ENCODE results near the gene NFS1. TPM values are rescaled to one million over a fixed set of nuclear protein-coding genes. Genes with fewer than 3 reads are reported as not detected.
"Not testable (repeated sequence)": the region's sequence is repeated elsewhere in the genome, so short reads cannot be mapped to it uniquely, and the experiment has no call there.

NFS1 gene
- total RNA-seq, 4 donors from 2014 or later: 39.6 to 48.4 (median 44.0) TPM

DNA sequence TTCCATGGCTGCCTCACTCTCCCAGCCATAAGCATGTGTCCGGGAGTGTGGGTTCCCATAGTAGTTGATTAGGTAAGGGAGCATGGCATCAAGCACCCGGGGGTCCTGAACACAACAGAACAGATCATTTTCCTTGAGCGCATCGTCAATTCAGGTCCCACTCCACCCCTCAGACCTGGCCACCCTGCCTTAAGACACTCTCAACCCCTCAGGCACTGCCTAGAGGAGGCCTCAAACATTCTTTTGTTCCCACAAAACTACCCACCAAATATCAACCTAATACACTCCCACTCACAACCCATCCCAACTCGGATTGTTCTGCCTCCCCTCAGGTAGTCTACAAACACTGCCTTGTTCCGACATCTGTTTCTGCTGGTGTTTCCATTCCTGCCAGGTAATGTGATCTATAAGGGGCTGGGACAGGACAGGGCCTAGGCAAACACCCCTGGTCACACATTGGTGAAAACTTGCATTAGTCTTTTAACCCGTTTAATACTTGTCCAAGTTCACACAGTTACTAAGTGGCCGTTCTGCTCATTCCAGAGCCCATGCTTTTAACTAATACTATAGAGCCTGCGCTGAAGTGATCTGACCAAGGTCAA lies 1.4 kb downstream of the NFS1 start:
- peak; percentile 7 to 54 for DNase-seq (ENCODE audit: low spot score in 2 of 2)
- intact Hi-C loops (cut with DNase I; ENCODE audit: low total_unique reads): no loop called here
- no peak for TF ChIP-seq CTCF (IDR thresholded peaks at IDR 0.05)
- no peak for TF ChIP-seq POLR2A (IDR thresholded peaks at IDR 0.05)
- 70 to 76% methylated on average over 9 of the region's 9 CpGs for WGBS, 2 donors
- no peak overlapping the region for H3K4me3 ChIP-seq (ENCODE audit: low read depth, poor library complexity, severe bottlenecking)

DNA sequence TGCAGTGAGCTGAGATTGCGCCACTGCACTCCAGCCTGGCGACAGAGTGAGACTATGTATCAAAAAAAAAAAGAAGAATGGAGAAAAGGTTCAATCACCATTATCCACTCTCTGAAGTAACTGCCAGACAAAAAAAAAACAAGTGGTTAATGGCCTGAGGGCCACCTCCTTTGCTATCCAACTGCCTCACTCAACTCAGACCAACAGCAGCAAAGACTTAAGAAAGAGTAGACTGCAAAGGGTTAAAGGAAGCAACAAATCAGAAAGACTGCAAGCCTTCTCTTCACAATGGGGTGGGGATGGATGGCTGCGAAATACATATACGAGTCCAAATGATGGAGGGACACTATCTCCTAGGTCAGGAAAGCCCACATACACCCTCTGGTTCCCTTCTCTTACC lies 3.2 kb downstream of the NFS1 start:
- TF ChIP-seq POLR2A (IDR thresholded peaks at IDR 0.05): no peak
- TF ChIP-seq CTCF (IDR thresholded peaks at IDR 0.05): no peak
- intact Hi-C loops (cut with DNase I; ENCODE audit: low total_unique reads): no loop called here
- no peak overlapping the region for H3K4me3 ChIP-seq (ENCODE audit: low read depth, poor library complexity, severe bottlenecking)
- no peak for DNase-seq (ENCODE audit: low spot score in 2 of 2)
- 83 to 86% methylated on average over 4 of the region's 4 CpGs for WGBS, 2 donors

DNA sequence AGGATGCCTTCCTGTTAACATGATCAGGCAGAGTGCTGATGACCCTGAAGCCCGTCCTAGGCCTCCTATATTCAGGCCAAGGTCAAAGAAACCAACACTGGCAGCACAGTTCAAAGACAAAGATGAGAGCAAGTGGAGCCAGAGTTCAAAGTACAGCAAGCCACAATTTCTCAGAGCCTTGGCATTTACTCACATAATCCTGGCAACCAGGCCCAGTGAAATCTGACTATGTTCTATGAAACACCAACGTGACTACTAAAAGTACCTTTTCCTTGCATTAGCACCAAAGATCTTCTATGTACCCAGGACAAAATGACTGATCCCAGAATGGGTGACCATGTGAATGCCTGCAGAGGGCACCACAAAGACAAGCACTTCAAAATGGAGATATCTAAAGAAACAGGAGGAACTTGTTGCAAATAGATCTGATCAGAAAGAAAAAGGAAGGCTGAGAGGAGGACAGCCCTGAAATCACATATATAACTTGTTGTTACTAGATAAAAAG lies 3.9 kb downstream of the NFS1 start:
- WGBS, 2 donors: 80 to 89% methylated on average over 2 of the region's 2 CpGs
- TF ChIP-seq POLR2A (IDR thresholded peaks at IDR 0.05) (no peak), CTCF (IDR thresholded peaks at IDR 0.05) (no peak)
- intact Hi-C loops (cut with DNase I; ENCODE audit: low total_unique reads): no loop called here
- H3K4me3 ChIP-seq (ENCODE audit: low read depth, poor library complexity, severe bottlenecking): no peak overlapping the region
- DNase-seq (ENCODE audit: low spot score in 2 of 2): peak in 1 of 2 donors; percentile 1

- no peak for DNase-seq (ENCODE audit: low spot score in 2 of 2)
- intact Hi-C loops (cut with DNase I; ENCODE audit: low total_unique reads): no loop called here
- 90 to 96% methylated on average over 4 of the region's 4 CpGs for WGBS, 2 donors
Observed at GRCh38 chr20:35690265-35690664, 8.9 kb downstream of the NFS1 start.

GRCh38 chr20:35686872-35687271 lies 12.3 kb downstream of the NFS1 start:
- H3K4me3 ChIP-seq (ENCODE audit: low read depth, poor library complexity, severe bottlenecking); intact Hi-C loops (cut with DNase I; ENCODE audit: low total_unique reads): not testable (repeated sequence)
- DNase-seq (ENCODE audit: low spot score in 2 of 2): peak in 1 of 2 donors; percentile 61
- WGBS, 2 donors: 91 to 92% methylated on average over 11 of the region's 11 CpGs

More at GRCh38 chr20:35690265-35690664, 8.9 kb downstream of the NFS1 start:
- no peak overlapping the region for H3K4me3 ChIP-seq (ENCODE audit: low read depth, poor library complexity, severe bottlenecking)
- TF ChIP-seq CTCF (IDR thresholded peaks at IDR 0.05): no peak
- TF ChIP-seq POLR2A (IDR thresholded peaks at IDR 0.05): no peak

DNA sequence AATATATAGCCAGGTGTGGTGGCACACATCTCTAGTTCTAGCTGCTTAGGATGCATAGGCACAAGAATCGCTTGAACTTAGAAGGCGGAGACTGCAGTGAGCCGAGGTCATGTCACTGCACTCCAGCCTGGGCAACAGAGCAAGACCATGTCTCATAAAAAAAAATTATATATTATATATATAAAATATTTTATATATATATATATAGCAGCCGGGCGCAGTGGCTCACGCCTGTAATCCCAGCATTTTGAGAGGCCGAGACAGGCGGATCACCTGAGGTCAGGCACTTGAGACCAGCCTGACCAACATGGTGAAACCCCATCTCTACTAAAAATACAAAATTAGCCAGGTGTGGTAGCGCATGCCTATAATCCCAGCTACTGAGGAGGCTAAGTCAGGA lies 13.8 kb downstream of the NFS1 start:
- 95 to 97% methylated on average over 9 of the region's 9 CpGs for WGBS, 2 donors
- DNase-seq (ENCODE audit: low spot score in 2 of 2): peak in 1 of 2 donors; percentile 52
- intact Hi-C loops (cut with DNase I; ENCODE audit: low total_unique reads); H3K4me3 ChIP-seq (ENCODE audit: low read depth, poor library complexity, severe bottlenecking): not testable (repeated sequence)

- no peak overlapping the region for H3K4me3 ChIP-seq (ENCODE audit: low read depth, poor library complexity, severe bottlenecking)
- intact Hi-C loops (cut with DNase I; ENCODE audit: low total_unique reads): no loop called here
- no peak for DNase-seq (ENCODE audit: low spot score in 2 of 2)
- WGBS, 2 donors: 0 to 96% methylated on average over 1 of the region's 1 CpG
- no peak for TF ChIP-seq POLR2A (IDR thresholded peaks at IDR 0.05)
- TF ChIP-seq CTCF (IDR thresholded peaks at IDR 0.05): no peak
Observed at GRCh38 chr20:35681960-35682359, 17.2 kb downstream of the NFS1 start.
